Ishikawa (cell line): ENCODE results near the gene CHI3L2.

Experiments
- CEBPB ChIP-seq: IDR thresholded peaks from 2 replicates; pipeline ENCODE4 v1.6.1; 2012
- CREB1 ChIP-seq: IDR thresholded peaks from 2 replicates; pipeline ENCODE4 v1.6.1; 2012; ENCODE audit warnings: low read depth
- EGR1 ChIP-seq: IDR thresholded peaks from 2 replicates; pipeline ENCODE4 v1.6.1; 2012
- EP300 ChIP-seq: IDR thresholded peaks from 2 replicates; pipeline ENCODE4 v1.6.1; 2012; ENCODE audit warnings: borderline replicate concordance
- RAD21 ChIP-seq: IDR thresholded peaks from 2 replicates; pipeline ENCODE4 v1.6.1; 2012; ENCODE audit warnings: low read depth
- REST ChIP-seq: IDR thresholded peaks from 2 replicates; pipeline ENCODE4 v1.6.1; 2012; ENCODE audit warnings: low read depth, mild to moderate bottlenecking
- TAF1 ChIP-seq: IDR thresholded peaks from 2 replicates; pipeline ENCODE4 v1.6.1; 2012; ENCODE audit warnings: low read depth, mild to moderate bottlenecking
- YY1 ChIP-seq: IDR thresholded peaks from 2 replicates; pipeline ENCODE4 v1.6.1; 2012; ENCODE audit warnings: low read depth

- no peak for TF ChIP-seq YY1
- TF ChIP-seq CEBPB: no peak
- TF ChIP-seq CREB1: no peak
- no peak for TF ChIP-seq TAF1
- TF ChIP-seq REST: no peak
- no peak for TF ChIP-seq RAD21
- TF ChIP-seq EP300: no peak
- TF ChIP-seq EGR1: no peak
Measured at GRCh38 chr1:111242805-111243523, 15.5 kb downstream of the CHI3L2 start.
